ENCODE results near the gene KCNK10. TPM values are rescaled to one million over a fixed set of nuclear protein-coding genes. Genes with fewer than 3 reads are reported as not detected.

Gene KCNK10
- total RNA-seq, 1 experiment from 2014 or later, result 0.96 TPM

DNA sequence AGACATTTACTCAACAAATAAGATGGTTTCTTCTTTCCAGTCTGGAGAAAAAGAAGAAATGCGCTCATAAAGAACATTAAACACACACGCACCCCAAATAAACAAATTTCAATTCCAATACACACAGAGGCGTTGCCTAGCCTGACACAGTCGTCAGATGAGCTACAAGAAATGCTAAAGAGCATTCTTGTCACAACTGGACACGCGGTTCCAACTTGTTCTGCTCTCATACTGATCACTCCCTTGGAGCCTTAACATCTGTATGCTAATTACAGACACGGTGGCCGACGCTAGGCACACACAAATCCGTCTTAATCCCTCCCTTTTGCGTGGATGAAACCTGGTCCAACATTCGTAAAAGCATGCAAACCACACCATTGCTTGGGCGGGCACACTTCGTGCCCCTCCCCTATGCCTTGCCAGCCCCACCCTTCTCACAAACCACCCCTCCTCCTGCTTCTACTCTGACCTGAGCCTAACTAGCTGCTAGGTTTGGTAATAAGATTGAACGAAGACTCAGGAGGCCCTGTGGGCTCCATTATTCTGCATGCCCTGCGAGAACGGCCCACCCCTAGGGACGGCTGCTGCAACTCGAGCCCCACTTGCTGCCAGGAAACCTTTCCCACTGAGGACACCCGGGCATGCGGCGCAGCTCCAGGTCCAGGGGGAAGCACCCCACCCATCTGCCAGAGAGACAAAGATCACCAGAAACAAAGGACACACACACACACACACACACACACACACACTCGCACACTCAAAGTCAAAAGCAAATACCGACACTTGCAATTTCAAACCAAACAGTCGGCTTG lies 1.2 kb downstream of the KCNK10 start:
- CTCF ChIA-PET, result interaction anchor here (3.5 kb wide), 1 partner anchor 133 kb away, joined by 18 read pairs; no protein-coding TSS in a partner anchor
- no peak for ATAC-seq
- POLR2A ChIA-PET, result no interaction called here
- no peaks in the 10 kb centered on the region for H3K9me3 Mint-ChIP-seq
- H3K4me1 Mint-ChIP-seq, result peaks cover 10% of the 10 kb centered on the region
- H3K4me3 Mint-ChIP-seq, result no peak overlapping the region
- peaks cover 34% of the 10 kb centered on the region for H3K27me3 Mint-ChIP-seq (ENCODE audit: low read depth)
- DNase-seq (ENCODE audit: low spot score), result no peak
- H3K27ac Mint-ChIP-seq, result no peak overlapping the region
- H3K36me3 Mint-ChIP-seq, result no peaks in the 10 kb centered on the region
- TF ChIP-seq CREB1 (CRISPR knock-in tag; IDR thresholded peaks at IDR 0.05), result no peak
- no peak for TF ChIP-seq FOXJ3 (CRISPR knock-in tag; IDR thresholded peaks at IDR 0.05; ENCODE audit: borderline replicate concordance)
- TF ChIP-seq ATF1 (CRISPR knock-in tag; IDR thresholded peaks at IDR 0.05), result no peak
- TF ChIP-seq ZNF671 (CRISPR knock-in tag; IDR thresholded peaks at IDR 0.05), result no peak
- TF ChIP-seq IRF2 (CRISPR knock-in tag; IDR thresholded peaks at IDR 0.05; ENCODE audit: borderline replicate concordance, low read depth), result no peak
- TF ChIP-seq OVOL2 (CRISPR knock-in tag; IDR thresholded peaks at IDR 0.05; ENCODE audit: borderline replicate concordance), result no peak
- TF ChIP-seq ZNF423 (CRISPR knock-in tag; IDR thresholded peaks at IDR 0.05), result no peak
- TF ChIP-seq, protein P1, sequence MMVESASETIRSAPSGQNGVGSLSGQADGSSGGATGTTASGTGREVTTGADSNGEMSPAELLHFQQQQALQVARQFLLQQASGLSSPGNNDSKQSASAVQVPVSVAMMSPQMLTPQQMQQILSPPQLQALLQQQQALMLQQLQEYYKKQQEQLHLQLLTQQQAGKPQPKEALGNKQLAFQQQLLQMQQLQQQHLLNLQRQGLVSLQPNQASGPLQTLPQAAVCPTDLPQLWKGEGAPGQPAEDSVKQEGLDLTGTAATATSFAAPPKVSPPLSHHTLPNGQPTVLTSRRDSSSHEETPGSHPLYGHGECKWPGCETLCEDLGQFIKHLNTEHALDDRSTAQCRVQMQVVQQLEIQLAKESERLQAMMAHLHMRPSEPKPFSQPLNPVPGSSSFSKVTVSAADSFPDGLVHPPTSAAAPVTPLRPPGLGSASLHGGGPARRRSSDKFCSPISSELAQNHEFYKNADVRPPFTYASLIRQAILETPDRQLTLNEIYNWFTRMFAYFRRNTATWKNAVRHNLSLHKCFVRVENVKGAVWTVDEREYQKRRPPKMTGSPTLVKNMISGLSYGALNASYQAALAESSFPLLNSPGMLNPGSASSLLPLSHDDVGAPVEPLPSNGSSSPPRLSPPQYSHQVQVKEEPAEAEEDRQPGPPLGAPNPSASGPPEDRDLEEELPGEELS (CRISPR knock-in tag; IDR thresholded peaks at IDR 0.05), result no peak
- no peak for TF ChIP-seq PREB (CRISPR knock-in tag; IDR thresholded peaks at IDR 0.05; ENCODE audit: borderline replicate concordance)
- no peak for TF ChIP-seq ZNF121 (CRISPR knock-in tag; IDR thresholded peaks at IDR 0.05)
- TF ChIP-seq, protein P2, sequence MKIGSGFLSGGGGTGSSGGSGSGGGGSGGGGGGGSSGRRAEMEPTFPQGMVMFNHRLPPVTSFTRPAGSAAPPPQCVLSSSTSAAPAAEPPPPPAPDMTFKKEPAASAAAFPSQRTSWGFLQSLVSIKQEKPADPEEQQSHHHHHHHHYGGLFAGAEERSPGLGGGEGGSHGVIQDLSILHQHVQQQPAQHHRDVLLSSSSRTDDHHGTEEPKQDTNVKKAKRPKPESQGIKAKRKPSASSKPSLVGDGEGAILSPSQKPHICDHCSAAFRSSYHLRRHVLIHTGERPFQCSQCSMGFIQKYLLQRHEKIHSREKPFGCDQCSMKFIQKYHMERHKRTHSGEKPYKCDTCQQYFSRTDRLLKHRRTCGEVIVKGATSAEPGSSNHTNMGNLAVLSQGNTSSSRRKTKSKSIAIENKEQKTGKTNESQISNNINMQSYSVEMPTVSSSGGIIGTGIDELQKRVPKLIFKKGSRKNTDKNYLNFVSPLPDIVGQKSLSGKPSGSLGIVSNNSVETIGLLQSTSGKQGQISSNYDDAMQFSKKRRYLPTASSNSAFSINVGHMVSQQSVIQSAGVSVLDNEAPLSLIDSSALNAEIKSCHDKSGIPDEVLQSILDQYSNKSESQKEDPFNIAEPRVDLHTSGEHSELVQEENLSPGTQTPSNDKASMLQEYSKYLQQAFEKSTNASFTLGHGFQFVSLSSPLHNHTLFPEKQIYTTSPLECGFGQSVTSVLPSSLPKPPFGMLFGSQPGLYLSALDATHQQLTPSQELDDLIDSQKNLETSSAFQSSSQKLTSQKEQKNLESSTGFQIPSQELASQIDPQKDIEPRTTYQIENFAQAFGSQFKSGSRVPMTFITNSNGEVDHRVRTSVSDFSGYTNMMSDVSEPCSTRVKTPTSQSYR (CRISPR knock-in tag; IDR thresholded peaks at IDR 0.05), result no peak
- TF ChIP-seq ZNF263 (CRISPR knock-in tag; IDR thresholded peaks at IDR 0.05; ENCODE audit: low read depth), result no peak
- TF ChIP-seq MXD4 (CRISPR knock-in tag; IDR thresholded peaks at IDR 0.05; ENCODE audit: borderline replicate concordance), result no peak
- TF ChIP-seq NFE2L1 (CRISPR knock-in tag; IDR thresholded peaks at IDR 0.05), result no peak
- TF ChIP-seq, protein P3, sequence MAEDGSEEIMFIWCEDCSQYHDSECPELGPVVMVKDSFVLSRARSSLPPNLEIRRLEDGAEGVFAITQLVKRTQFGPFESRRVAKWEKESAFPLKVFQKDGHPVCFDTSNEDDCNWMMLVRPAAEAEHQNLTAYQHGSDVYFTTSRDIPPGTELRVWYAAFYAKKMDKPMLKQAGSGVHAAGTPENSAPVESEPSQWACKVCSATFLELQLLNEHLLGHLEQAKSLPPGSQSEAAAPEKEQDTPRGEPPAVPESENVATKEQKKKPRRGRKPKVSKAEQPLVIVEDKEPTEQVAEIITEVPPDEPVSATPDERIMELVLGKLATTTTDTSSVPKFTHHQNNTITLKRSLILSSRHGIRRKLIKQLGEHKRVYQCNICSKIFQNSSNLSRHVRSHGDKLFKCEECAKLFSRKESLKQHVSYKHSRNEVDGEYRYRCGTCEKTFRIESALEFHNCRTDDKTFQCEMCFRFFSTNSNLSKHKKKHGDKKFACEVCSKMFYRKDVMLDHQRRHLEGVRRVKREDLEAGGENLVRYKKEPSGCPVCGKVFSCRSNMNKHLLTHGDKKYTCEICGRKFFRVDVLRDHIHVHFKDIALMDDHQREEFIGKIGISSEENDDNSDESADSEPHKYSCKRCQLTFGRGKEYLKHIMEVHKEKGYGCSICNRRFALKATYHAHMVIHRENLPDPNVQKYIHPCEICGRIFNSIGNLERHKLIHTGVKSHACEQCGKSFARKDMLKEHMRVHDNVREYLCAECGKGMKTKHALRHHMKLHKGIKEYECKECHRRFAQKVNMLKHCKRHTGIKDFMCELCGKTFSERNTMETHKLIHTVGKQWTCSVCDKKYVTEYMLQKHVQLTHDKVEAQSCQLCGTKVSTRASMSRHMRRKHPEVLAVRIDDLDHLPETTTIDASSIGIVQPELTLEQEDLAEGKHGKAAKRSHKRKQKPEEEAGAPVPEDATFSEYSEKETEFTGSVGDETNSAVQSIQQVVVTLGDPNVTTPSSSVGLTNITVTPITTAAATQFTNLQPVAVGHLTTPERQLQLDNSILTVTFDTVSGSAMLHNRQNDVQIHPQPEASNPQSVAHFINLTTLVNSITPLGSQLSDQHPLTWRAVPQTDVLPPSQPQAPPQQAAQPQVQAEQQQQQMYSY (CRISPR knock-in tag; IDR thresholded peaks at IDR 0.05), result no peak
- no peak for TF ChIP-seq AFF4 (CRISPR knock-in tag; IDR thresholded peaks at IDR 0.05; ENCODE audit: borderline replicate concordance)
- no peak for TF ChIP-seq GTF2I (CRISPR knock-in tag; conservative IDR thresholded peaks at IDR 0.05)
